A673 (cell line): ENCODE measurements around the gene MIER1. TPM values are rescaled to one million over a fixed set of nuclear protein-coding genes. Genes with fewer than 3 reads are reported as not detected.

ENCODE experiments used
- BruUV-seq: library from RNA; stranded (reverse); fragments of 400-500 nt; replicated peaks from 2 replicates; lab custom pipeline; 2021; lab: Mats Ljungman, UMichigan
- CTCF ChIA-PET: fragments of 300-600 bp; sonication (Branson Sonifier 250); formaldehyde crosslinking; loops from one replicate; lab custom pipeline; 2022; ENCODE audit warnings: antibody characterized with exemption; lab: Charles Lee
- POLR2A ChIA-PET: fragments of 300-600 bp; sonication (Branson Sonifier 250); formaldehyde crosslinking; loops from one replicate; lab custom pipeline; 2022; ENCODE audit warnings: antibody characterized with exemption; ENCODE audit not compliant: low non-redundant PET; lab: Charles Lee
- DNase-seq: peaks from one replicate; pipeline ENCODE4 v3.0.0-alpha.2; 2015; ENCODE audit warnings: low spot score
- H3K27ac ChIP-seq: fragments of 200-600 bp; sonication (generic); 2 replicates; pipeline ENCODE4 v1.5.1; 2016; ENCODE audit warnings: mixed run types, low read depth, mild to moderate bottlenecking, mixed read lengths, antibody characterized with exemption, low read length; ENCODE audit not compliant: poor library complexity, severe bottlenecking
- H3K27me3 ChIP-seq: fragments of 200-600 bp; sonication (generic); replicated peaks from 2 replicates; pipeline ENCODE4 v1.6.1; 2017; ENCODE audit warnings: mixed run types, low read depth, mild to moderate bottlenecking, mixed read lengths, antibody characterized with exemption, low read length; ENCODE audit not compliant: insufficient read depth, poor library complexity
- H3K36me3 ChIP-seq: fragments of 200-600 bp; sonication (generic); 2 replicates; pipeline ENCODE4 v1.6.1; 2016; ENCODE audit warnings: mixed run types, mild to moderate bottlenecking, mixed read lengths, antibody characterized with exemption, low read length; ENCODE audit not compliant: insufficient read depth, poor library complexity, severe bottlenecking
- H3K4me1 ChIP-seq: fragments of 200-600 bp; sonication (generic); 2 replicates; pipeline ENCODE4 v1.6.1; 2017; ENCODE audit warnings: mixed run types, mild to moderate bottlenecking, mixed read lengths, antibody characterized with exemption, low read length; ENCODE audit not compliant: insufficient read depth, poor library complexity, severe bottlenecking
- H3K4me3 ChIP-seq: fragments of 200-600 bp; sonication (generic); 2 replicates; pipeline ENCODE4 v1.5.1; 2016; ENCODE audit warnings: low read depth, mixed run types, mild to moderate bottlenecking, mixed read lengths, low read length; ENCODE audit not compliant: poor library complexity, severe bottlenecking
- H3K9me3 ChIP-seq: fragments of 200-600 bp; sonication (generic); 2 replicates; pipeline ENCODE4 v1.6.1; 2016; ENCODE audit warnings: mixed run types, low read depth, mild to moderate bottlenecking, mixed read lengths, antibody characterized with exemption, low read length; ENCODE audit not compliant: poor library complexity, severe bottlenecking
- CTCF ChIP-seq: fragments of 300-800, 200-600 bp; sonication (generic); conservative IDR thresholded peaks from 2 replicates; pipeline ENCODE4 v1.5.1; 2017; ENCODE audit warnings: low read depth, mild to moderate bottlenecking, antibody characterized with exemption, low read length, moderate library complexity, mixed read lengths
- EZH2 ChIP-seq: fragments of 200-600 bp; sonication (generic); IDR thresholded peaks from 2 replicates; pipeline ENCODE4 v1.6.1; 2017; ENCODE audit warnings: borderline replicate concordance, low read depth, mild to moderate bottlenecking, mixed read lengths, antibody characterized with exemption, low read length; ENCODE audit not compliant: poor library complexity, severe bottlenecking
- intact Hi-C: fragments of 100-400 bp; cut with micrococcal nuclease; formaldehyde crosslinking; loops from one replicate; pipeline ENCODE4 v1.10.0; 2022; ENCODE audit not compliant: unreplicated experiment
- total RNA-seq: library from RNA; stranded (reverse); gene quantifications from 2 replicates; pipeline ENCODE4 v1.2.3, GENCODE V29; 2021

The MIER1 gene
- total RNA-seq, 1 experiment from 2014 or later: 30.3 TPM

DNA sequence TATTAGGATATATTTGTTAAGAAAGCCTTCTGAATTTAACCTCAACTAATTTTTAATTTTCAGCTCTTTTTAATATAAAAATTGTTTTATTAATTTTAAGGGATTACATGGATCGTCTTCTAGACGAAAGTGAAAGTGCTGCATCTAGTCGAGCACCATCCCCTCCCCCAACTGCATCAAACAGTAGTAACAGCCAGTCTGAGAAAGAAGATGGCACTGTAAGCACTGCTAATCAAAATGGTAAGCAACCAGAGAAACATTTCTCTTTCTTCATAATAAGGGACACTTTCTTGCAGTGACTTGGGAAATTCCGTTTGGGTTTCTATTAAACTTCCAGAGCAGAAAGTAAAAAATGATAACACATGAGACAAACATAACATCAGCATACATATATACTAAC lies 56.9 kb downstream of the MIER1 start:
- H3K27ac ChIP-seq: no peak overlapping the region
- TF ChIP-seq EZH2 (no peak), CTCF (no peak)
- CTCF ChIA-PET: no interaction called here
- no peaks in the 10 kb centered on the region for H3K27me3 ChIP-seq
- POLR2A ChIA-PET: no interaction called here
- peak; percentile 36 for DNase-seq
- H3K4me1 ChIP-seq: peaks cover 9% of the 10 kb centered on the region
- H3K36me3 ChIP-seq: peaks cover 63% of the 10 kb centered on the region
- no TSS peak for BruUV-seq
- intact Hi-C loops: no loop called here
- H3K9me3 ChIP-seq: no peaks in the 10 kb centered on the region
- H3K4me3 ChIP-seq: peak overlapping the region; percentile 34

GRCh38 chr1:66982561-66983260 lies 57.9 kb downstream of the MIER1 start:
- Histone ChIP-seq H3K36me3 (peaks cover 65% of the 10 kb centered on the region), H3K27ac (no peak overlapping the region), H3K9me3 (no peaks in the 10 kb centered on the region), H3K4me1 (peaks cover 9% of the 10 kb centered on the region), H3K4me3 (no peak overlapping the region), H3K27me3 (no peaks in the 10 kb centered on the region)
- POLR2A ChIA-PET: no interaction called here
- intact Hi-C loops: no loop called here
- BruUV-seq: no TSS peak
- no peak for TF ChIP-seq EZH2
- no peak for TF ChIP-seq CTCF
- DNase-seq: no peak
- CTCF ChIA-PET: no interaction called here

- POLR2A ChIA-PET: no interaction called here
Observed at GRCh38 chr1:66984491-66984890, 59.7 kb downstream of the MIER1 start.

More at GRCh38 chr1:66984491-66984890, 59.7 kb downstream of the MIER1 start:
- DNase-seq: no peak
- TF ChIP-seq CTCF: no peak
- no peak for TF ChIP-seq EZH2
- no peaks in the 10 kb centered on the region for H3K27me3 ChIP-seq
- no TSS peak for BruUV-seq
- H3K4me3 ChIP-seq: no peak overlapping the region
- CTCF ChIA-PET: no interaction called here
- H3K4me1 ChIP-seq: peaks cover 9% of the 10 kb centered on the region
- intact Hi-C loops: no loop called here
- no peak overlapping the region for H3K27ac ChIP-seq
- no peaks in the 10 kb centered on the region for H3K9me3 ChIP-seq
- peaks cover 62% of the 10 kb centered on the region for H3K36me3 ChIP-seq
